T1000 (cell line): ENCODE measurements around the gene TMEM201.

ENCODE experiments used
- DNase-seq: peaks from one replicate; lab custom pipeline; 2025; ENCODE audit warnings: mixed read lengths; lab: John Stamatoyannopoulos, UW

TMEM201 gene

DNA sequence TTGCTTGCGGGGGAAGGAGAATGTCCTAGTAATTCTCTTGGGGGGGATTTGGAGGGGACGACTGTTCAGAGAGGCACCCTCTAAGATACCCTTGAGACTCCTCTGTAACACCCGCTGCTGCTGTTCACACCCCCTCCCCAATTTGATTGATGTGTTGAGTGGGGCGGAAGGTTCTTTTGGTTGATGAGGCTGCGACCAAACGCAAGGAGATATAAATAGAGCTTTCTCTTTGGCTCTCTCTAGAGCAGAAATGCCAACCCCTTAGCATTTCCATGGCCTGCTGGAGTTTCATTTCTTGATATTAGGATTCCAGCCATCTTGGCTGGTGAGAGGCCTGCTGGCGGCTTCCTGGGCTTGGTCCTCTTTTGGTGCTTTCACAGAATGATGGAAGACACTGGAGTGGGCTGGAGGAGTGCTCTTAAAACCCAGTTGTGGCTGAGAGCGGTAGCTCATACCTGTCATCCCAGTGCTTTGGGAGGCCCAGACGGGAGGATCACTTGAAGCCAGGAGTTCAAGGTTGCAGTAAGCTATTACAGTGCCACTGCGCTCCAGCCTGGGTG, 64.9 kb downstream of the TMEM201 start:
- DNase-seq, result no peak

DNA sequence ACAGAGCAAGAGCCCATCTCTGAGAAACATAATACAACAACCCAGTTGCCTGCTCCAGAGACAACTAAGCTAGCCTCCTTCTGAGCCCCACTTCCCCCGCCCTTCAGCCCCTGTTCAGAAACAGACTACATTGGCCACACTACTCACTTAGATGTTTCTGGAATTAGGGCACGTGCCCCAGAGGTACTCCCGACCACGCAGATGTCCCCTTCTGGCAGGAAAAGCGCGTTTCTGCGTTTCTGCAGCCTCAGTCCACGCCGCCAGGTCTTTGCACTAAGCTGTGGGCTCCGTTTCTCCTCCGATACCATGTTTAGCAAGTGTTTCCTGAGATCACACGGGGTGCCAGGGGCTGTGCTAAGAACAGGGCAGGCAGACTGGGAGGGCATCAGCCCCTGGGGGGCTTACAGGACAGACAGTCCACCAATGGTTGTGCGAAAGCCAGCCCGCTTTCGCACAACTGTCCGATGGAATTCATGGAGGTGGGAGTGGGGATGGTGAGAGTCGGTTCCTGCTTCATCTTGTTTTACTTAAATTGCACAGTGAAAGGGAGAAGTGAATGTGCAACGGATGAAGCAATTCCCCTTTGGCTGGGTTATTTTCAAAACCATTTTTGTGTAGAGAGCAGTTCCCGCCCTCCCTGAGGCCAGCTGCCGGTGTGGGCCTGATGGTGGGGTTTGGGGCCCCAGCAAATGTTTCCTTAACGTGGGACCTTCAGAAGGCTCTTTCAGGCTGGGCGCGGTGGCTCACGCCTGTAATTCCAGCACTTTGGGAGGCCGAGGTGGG, 65.5 kb downstream of the TMEM201 start:
- DNase-seq, result no peak

DNA sequence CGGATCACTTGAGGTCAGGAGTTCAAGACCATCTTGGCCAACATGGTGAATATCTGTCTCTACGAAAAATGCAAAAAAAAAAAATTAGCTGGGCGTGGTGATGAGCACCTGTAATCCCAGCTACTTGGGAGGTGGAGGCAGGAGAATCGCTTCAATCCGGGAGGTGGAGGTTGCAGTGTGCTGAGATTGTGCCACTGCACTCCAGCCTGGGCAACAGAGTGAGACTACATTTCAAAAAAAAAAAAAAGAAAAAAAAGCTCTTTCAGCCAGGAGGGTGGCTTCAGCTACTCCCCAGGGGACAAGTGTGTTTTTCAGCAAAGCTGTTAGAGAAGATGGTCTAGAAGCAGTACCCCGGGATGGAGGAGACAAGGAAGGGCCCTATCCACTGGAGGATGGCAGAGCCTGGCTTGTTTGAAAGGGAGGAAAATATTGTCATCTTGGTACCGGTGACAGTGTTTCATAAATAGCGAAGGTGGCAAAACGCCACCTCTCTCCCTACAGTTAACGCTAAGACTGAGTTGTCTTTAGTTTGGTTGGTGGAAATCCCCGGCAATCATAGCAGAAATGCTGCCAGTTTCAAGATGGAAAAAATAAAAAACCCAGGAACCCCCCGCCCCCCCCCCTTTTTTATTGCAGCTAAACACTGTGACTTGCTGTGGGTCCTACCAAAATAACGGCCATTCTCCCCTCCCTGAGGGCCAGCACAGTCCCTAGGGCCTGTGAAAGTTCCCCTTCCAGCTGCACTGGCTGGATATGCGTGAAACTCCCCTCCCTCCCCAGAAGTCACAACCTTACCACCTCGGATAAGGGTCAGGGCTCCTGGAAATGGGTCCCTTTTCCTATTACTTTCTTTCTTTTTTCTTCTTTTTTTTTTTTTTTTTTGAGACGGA, 66.4 kb downstream of the TMEM201 start:
- no peak for DNase-seq

DNA sequence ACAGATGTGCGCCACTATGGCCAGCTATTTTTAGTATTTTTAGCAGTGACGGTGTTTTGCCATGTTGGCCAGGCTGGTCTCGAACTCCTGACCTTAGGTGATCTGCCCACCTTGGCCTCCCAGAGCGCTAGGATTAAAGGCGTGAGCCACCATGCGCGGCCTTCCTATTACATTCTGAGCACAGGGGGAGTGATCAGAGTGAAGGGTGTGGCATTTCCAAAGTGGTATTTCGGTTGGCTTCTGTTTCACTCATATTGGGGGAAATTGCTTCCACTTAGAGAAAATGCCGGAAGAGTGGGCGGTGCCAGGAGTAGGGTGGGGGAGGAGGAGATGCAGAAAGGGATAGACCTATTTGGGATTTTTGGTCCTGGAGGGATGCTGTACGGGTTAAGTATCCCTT, 67.1 kb downstream of the TMEM201 start:
- DNase-seq, result no peak

DNA sequence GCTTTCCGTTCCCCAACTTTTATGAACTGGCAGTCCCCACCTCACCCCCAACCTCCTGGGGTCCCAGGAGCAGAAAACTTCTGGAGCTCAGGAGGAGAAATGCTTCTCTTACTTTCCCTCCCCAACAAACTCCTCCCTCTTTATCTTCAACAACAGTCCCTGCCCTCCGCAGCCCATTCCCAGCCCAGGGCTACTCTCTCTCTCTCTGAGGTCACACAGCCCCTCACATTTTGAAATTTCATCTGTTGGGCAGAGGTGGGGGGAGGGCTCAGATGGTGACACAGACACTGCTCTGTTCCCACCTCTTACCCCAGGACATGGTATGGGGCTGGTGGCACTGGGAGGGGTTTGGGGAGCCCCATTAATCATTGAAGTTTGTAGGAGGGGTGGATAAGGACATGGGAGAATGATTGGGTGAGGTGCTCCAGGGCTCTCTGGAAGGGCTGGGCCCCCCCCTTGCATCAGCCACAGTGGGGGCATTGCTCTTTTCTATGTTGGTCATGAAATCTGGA, 68.9 kb downstream of the TMEM201 start:
- DNase-seq, result no peak

DNA sequence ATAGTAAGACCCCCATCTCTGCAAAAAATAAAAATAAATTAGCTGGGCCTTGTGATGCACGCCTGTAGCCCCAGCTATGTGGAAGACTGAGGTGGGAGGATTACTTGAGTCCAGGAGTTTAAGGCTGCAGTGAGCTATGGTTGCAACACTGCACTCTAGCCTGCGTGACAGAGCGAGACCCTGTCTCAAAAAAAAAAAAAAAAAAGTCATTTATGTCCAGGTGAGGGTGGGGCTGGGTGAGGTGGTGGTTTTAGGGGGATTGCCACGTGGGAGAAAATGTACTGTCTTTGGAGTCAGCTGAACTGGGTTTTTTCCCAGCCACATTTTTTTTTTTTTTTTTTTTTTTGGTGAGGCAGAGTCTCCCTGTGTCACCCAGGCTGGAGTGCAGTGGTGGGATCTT, 69.5 kb downstream of the TMEM201 start:
- no peak for DNase-seq

DNA sequence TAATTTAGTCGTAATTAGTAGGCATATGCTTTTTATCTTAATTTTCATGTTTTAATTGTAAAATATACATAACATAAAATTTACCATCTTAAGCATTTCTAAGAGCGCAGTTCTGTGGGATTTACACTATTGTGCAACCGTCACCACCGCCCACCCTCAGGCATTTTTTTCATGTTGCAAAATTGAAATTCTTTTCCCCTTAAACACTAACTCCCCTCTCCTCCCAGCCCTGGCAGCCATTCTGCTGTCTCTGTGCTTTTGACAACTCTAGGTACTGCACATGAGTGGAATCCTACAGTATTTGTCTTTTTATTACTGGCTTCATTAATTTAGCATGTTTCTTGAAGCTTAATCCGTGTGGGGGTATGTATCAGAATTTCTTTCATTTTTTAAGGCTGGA, 70.6 kb downstream of the TMEM201 start:
- peak; percentile 57 for DNase-seq

DNA sequence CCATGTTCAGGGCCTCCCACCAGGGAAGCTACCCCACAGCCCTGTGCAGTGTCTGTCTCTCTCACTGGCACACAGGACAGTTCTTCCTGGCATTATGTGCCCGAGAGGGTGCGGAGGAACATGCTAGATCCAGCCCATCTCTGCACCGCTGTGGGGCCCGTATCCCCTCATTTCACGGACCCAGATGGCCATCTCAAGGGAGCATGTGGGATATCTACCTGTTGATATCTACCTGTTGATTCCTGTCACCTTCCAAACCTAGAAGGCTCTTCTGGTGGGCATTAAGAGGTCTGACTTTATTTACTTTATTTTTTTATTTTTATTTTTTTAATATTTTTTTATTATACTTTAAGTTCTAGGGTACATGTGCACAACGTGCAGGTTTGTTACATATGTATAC, 74.5 kb downstream of the TMEM201 start:
- no peak for DNase-seq
